GM23338 (cell line): ENCODE results near the gene PPP1R9B. TPM values are rescaled to one million over a fixed set of nuclear protein-coding genes. Genes with fewer than 3 reads are reported as not detected.
A peak's percentile ranks its signal among the peaks of the same experiment; 100 is the strongest.

Experiments used
- ATAC-seq: fragments of 200-7000 bp; cut with Tn5 transposase; 3 replicates; pipeline ENCODE4 v1.9.1; 2020
- DNase-seq: peaks from one replicate; pipeline ENCODE4 v3.0.0-alpha.2; 2015; ENCODE audit warnings: low spot score
- H2AFZ ChIP-seq: fragments of 200-600 bp; sonication (generic); 2 replicates; pipeline ENCODE4 v1.8.0; 2016; ENCODE audit warnings: antibody characterized with exemption, mild to moderate bottlenecking, moderate library complexity
- H3F3A ChIP-seq: fragments of 200-600 bp; sonication (generic); replicated peaks from 2 replicates; pipeline ENCODE4 v1.8.0; 2017; ENCODE audit warnings: antibody characterized with exemption, mixed run types, low read depth
- H3K27ac ChIP-seq: fragments of 200-600 bp; sonication (generic); 2 replicates; pipeline ENCODE4 v1.6.1; 2016; ENCODE audit warnings: low read depth
- H3K27me3 ChIP-seq: fragments of 200-600 bp; sonication (generic); 2 replicates; pipeline ENCODE4 v1.8.0; 2016; ENCODE audit warnings: mild to moderate bottlenecking, mixed run types, moderate library complexity; ENCODE audit not compliant: insufficient read depth
- H3K36me3 ChIP-seq: fragments of 200-600 bp; sonication (generic); 2 replicates; pipeline ENCODE4 v1.8.0; 2016; ENCODE audit warnings: mild to moderate bottlenecking; ENCODE audit not compliant: insufficient read depth
- H3K4me1 ChIP-seq: fragments of 200-600 bp; sonication (generic); 2 replicates; pipeline ENCODE4 v1.8.0; 2016; ENCODE audit warnings: mild to moderate bottlenecking, moderate library complexity; ENCODE audit not compliant: insufficient read depth
- H3K4me2 ChIP-seq: fragments of 200-600 bp; sonication (generic); 2 replicates; pipeline ENCODE4 v1.7.1; 2017; ENCODE audit warnings: mixed run types
- H3K4me3 ChIP-seq: fragments of 200-600 bp; sonication (generic); 2 replicates; pipeline ENCODE4 v1.6.1; 2016; ENCODE audit warnings: mixed run types
- H3K79me2 ChIP-seq: fragments of 200-600 bp; sonication (generic); replicated peaks from 2 replicates; pipeline ENCODE4 v1.8.0; 2017; ENCODE audit warnings: mild to moderate bottlenecking; ENCODE audit not compliant: insufficient read depth
- H3K9me2 ChIP-seq: fragments of 200-600 bp; sonication (generic); 2 replicates; pipeline ENCODE4 v1.8.0; 2017; ENCODE audit not compliant: insufficient read depth
- H4K20me1 ChIP-seq: fragments of 200-600 bp; sonication (generic); replicated peaks from 2 replicates; pipeline ENCODE4 v1.8.0; 2017; ENCODE audit warnings: mild to moderate bottlenecking; ENCODE audit not compliant: insufficient read depth
- H3K27ac Mint-ChIP-seq: 2 replicates; pipeline ENCODE4 v1.8.0; 2020; ENCODE audit warnings: inconsistent platforms, mild to moderate bottlenecking, moderate library complexity, mixed read lengths
- H3K27me3 Mint-ChIP-seq: 3 replicates; pipeline ENCODE4 v1.8.0; 2022; ENCODE audit warnings: low read depth, mild to moderate bottlenecking, moderate library complexity, mixed read lengths, inconsistent platforms; ENCODE audit not compliant: insufficient read depth, poor library complexity
- H3K36me3 Mint-ChIP-seq: 3 replicates; pipeline ENCODE4 v1.8.0; 2021; ENCODE audit warnings: low read depth, mild to moderate bottlenecking, inconsistent platforms, moderate library complexity, mixed read lengths
- H3K4me1 Mint-ChIP-seq: 3 replicates; pipeline ENCODE4 v1.8.0; 2020; ENCODE audit warnings: mild to moderate bottlenecking, inconsistent platforms, mixed read lengths
- H3K4me3 Mint-ChIP-seq: 3 replicates; pipeline ENCODE4 v1.8.0; 2021; ENCODE audit warnings: moderate library complexity, mild to moderate bottlenecking, inconsistent platforms, mixed read lengths
- H3K9me3 Mint-ChIP-seq: 3 replicates; pipeline ENCODE4 v1.8.0; 2020; ENCODE audit warnings: moderate library complexity, mild to moderate bottlenecking, inconsistent platforms, mixed read lengths
- CREB1 ChIP-seq: fragments of 250-450 bp; sonication (Bioruptor Pico); IDR thresholded peaks from 2 replicates; pipeline ENCODE4 v1.5.0; 2020; ENCODE audit warnings: low read depth, mild to moderate bottlenecking, moderate library complexity
- EZH2 ChIP-seq: fragments of 200-600 bp; sonication (generic); IDR thresholded peaks from one replicate; pipeline ENCODE4 v1.8.0; 2017; ENCODE audit warnings: antibody characterized with exemption, mild to moderate bottlenecking, low read depth; ENCODE audit not compliant: unreplicated experiment
- NANOG ChIP-seq: IDR thresholded peaks from 2 replicates; pipeline ENCODE4 v1.6.1; 2016; ENCODE audit warnings: antibody characterized with exemption, borderline replicate concordance
- POLR2AphosphoS5 ChIP-seq: IDR thresholded peaks from 2 replicates; pipeline ENCODE4 v1.6.1; 2016; ENCODE audit warnings: antibody characterized with exemption, low read depth
- polyA plus RNA-seq: library from polyadenylated mRNA; unstranded; fragments of >200 nt; fragmentation: Nextera tagmentation; extraction: Ambion mirVana; gene quantifications from 2 replicates; pipeline ENCODE4 v1.2.1, GENCODE V29; 2016
- total RNA-seq: library from RNA; depleted of rRNA; stranded (reverse); fragments of >200 nt; shearing (Covaris generic); gene quantifications from 2 replicates; pipeline ENCODE4 v1.2.3, GENCODE V29; 2014
- TF ChIP-seq, protein P1 (sequence below), 2 experiments: fragments of 200-600 bp in 1 of 2; sonication (generic) in 1 of 2; conservative IDR thresholded peaks; 2 replicates each; pipeline versions ENCODE4 v1.5.1 to v1.6.1; 2016 to 2017; ENCODE audit warnings: antibody characterized with exemption in 2 of 2, low read depth in 2 of 2, mild to moderate bottlenecking in 2 of 2, moderate library complexity in 1 of 2

The PPP1R9B gene
- total and polyA plus RNA-seq, 2 experiments from 2014 or later, result 2.1 to 10.5 TPM

DNA sequence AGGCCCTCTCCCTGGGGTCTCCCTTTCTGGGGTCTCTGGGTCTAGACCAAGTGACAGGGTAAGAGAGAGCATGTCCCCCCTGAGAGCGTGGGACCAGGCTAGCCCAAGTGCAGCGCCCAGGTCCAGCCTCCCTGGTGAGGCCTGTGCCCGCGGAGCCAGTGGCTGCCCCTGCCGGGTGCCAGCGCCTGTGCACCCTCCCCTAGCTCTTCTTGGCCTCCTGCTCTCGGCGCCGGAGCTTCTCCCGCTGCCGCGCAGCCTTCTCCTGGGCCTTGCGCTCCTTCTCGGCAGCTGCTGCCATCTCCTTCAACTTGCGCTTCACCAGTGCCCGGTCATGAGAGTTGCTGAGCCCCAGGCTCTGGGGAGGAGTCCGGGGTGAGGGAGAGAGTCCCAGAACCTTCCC, 37.8 kb downstream of the PPP1R9B start:
- H3K4me3 ChIP-seq, result no peak overlapping the region
- H3F3A ChIP-seq, result peaks cover 6% of the 10 kb centered on the region; the same call in 1 of the 2 replicates
- no peaks in the 10 kb centered on the region for H4K20me1 ChIP-seq
- no peak overlapping the region for H3K4me2 ChIP-seq
- no peaks in the 10 kb centered on the region for H3K36me3 ChIP-seq
- Mint-ChIP-seq H3K36me3 (peaks cover 4% of the 10 kb centered on the region; the same call in 2 of the 3 replicates), H3K27me3 (peaks cover 19% of the 10 kb centered on the region), H3K27ac (no peak overlapping the region), H3K4me1 (peaks cover 18% of the 10 kb centered on the region), H3K4me3 (no peak overlapping the region), H3K9me3 (no peaks in the 10 kb centered on the region)
- H3K27me3 ChIP-seq, result peaks cover 13% of the 10 kb centered on the region
- peaks cover 16% of the 10 kb centered on the region; the same call in 1 of the 2 replicates for H3K4me1 ChIP-seq
- H3K27ac ChIP-seq, result no peak overlapping the region
- no peak for TF ChIP-seq NANOG
- H3K79me2 ChIP-seq, result no peaks in the 10 kb centered on the region
- DNase-seq, result no peak
- no peaks in the 10 kb centered on the region for H3K9me2 ChIP-seq
- ATAC-seq, result no peak
- no peak overlapping the region for H2AFZ ChIP-seq

DNA sequence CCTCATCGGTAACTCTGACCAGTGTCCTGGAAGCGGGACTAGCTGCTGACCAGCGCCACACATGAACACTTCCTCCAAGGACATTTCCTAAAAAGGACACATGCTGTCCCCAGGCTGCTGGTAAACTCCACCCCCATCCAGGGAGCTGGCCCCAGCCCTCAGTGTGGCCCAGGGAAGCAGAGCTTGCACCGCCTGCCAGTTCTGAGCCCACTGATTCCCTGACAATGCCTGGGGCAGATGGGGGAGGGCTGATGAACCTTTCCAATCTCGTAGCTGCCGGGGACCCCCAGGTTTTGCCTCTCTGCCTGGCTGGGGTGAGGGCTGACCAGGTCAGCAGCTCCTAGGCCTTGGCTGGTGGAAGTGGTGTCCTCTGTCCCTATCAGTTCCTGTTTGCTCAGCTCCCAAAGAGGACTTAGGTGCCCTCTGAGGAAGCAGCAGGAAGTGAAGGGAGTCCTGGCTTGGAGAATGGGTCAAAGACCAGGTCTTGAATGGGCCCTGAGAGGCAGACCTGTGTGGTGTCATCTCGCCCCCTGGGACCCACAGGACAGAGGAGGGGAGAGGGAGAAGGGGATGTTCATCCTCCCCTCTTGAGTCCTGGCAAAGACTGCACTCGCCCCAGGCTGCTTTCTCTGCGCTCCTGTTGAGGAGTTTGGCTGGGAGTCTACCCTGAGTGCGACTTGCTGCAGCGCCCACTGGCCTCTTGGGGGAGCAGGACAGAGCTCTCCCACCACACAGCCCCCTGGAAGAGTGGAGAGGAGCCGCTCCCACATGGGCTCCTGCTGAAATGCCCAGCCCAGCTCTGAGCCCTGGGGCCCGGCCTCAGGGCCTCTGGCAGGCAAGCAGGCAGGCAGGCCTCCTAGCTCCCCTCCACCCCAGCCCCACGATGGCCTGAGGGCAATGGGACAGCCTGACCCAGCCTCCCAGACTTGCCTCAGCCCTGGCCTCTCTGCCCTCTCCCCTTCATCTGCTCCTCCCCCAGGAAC, 38.5 kb downstream of the PPP1R9B start:
- peaks cover 16% of the 10 kb centered on the region; the same call in 1 of the 2 replicates for H3K4me1 ChIP-seq
- H3K27me3 Mint-ChIP-seq, result peaks cover 18% of the 10 kb centered on the region
- H3K4me2 ChIP-seq, result no peak overlapping the region
- no peak overlapping the region for H3K4me3 ChIP-seq
- no peak for TF ChIP-seq EZH2
- no peaks in the 10 kb centered on the region for H3K9me3 Mint-ChIP-seq
- H4K20me1 ChIP-seq, result no peaks in the 10 kb centered on the region
- H3F3A ChIP-seq, result peaks cover 5% of the 10 kb centered on the region; the same call in 1 of the 2 replicates
- no peak overlapping the region for H3K4me3 Mint-ChIP-seq
- H3K4me1 Mint-ChIP-seq, result peaks cover 17% of the 10 kb centered on the region
- peaks cover 9% of the 10 kb centered on the region for H3K27me3 ChIP-seq
- no peaks in the 10 kb centered on the region for H3K36me3 ChIP-seq
- no peaks in the 10 kb centered on the region for H3K79me2 ChIP-seq
- DNase-seq (no peak), ATAC-seq (peak; percentile 27)
- H3K27ac ChIP-seq, result no peak overlapping the region
- H3K27ac Mint-ChIP-seq, result no peak overlapping the region
- no peak overlapping the region for H2AFZ ChIP-seq
- H3K36me3 Mint-ChIP-seq, result peaks cover 4% of the 10 kb centered on the region; the same call in 2 of the 3 replicates
- no peaks in the 10 kb centered on the region for H3K9me2 ChIP-seq

DNA sequence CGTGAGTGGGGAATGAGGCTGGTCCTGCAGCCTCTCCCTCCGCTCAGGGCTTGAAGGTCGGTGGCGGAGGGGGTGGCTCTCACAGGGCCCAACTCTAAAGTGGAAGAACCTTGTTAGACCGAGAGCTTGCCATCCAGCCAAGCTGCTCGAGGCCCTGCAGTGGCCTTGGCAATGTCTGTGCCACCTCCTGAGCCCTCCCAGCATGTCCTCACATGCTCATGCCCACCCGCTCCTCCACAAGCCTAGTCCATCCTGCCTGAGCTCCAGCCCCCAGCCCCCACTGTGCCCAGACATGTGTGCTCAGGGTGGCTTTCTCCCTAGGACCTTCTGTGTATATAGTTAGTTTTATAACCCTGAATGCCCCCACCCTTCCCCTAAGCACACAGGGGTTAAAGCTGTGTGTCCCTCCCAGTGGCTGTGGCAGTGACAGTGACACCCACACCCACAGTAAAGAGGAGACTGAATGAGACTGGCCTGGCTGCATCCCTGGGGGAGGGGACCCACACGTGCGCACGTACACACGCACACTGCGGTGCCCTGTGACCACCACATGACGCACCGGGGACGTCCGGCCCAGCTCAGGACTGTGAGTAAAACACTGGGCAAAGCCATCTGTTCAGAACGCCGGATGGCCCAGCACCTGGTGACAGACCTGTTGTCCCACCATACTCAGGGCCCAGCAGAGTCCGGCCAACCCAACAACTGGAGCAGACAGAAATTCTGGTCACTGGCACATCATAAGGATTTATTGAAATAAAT, 39.7 kb downstream of the PPP1R9B start:
- H3K27ac ChIP-seq, result no peak overlapping the region
- Mint-ChIP-seq H3K9me3 (no peaks in the 10 kb centered on the region), H3K4me3 (no peak overlapping the region), H3K36me3 (no peaks in the 10 kb centered on the region; the same call in 2 of the 3 replicates), H3K27me3 (peaks cover 10% of the 10 kb centered on the region), H3K27ac (peak overlapping the region; percentile 65; the same call in 1 of the 2 replicates), H3K4me1 (peaks cover 8% of the 10 kb centered on the region)
- H3K36me3 ChIP-seq, result no peaks in the 10 kb centered on the region
- no peak overlapping the region for H2AFZ ChIP-seq
- H3K9me2 ChIP-seq, result no peaks in the 10 kb centered on the region
- H3K4me1 ChIP-seq, result peaks cover 11% of the 10 kb centered on the region; the same call in 1 of the 2 replicates
- H3K4me2 ChIP-seq, result no peak overlapping the region
- ATAC-seq (no peak), DNase-seq (no peak)
- H3K79me2 ChIP-seq, result no peaks in the 10 kb centered on the region
- H4K20me1 ChIP-seq, result no peaks in the 10 kb centered on the region
- H3F3A ChIP-seq, result no peaks in the 10 kb centered on the region
- no peak overlapping the region for H3K4me3 ChIP-seq
- no peaks in the 10 kb centered on the region; the same call in 1 of the 2 replicates for H3K27me3 ChIP-seq
- no peak; the same call in 1 of the 2 replicates for TF ChIP-seq POLR2AphosphoS5
- no peak for TF ChIP-seq CREB1 (CRISPR knock-in tag)
- TF ChIP-seq, protein P1, sequence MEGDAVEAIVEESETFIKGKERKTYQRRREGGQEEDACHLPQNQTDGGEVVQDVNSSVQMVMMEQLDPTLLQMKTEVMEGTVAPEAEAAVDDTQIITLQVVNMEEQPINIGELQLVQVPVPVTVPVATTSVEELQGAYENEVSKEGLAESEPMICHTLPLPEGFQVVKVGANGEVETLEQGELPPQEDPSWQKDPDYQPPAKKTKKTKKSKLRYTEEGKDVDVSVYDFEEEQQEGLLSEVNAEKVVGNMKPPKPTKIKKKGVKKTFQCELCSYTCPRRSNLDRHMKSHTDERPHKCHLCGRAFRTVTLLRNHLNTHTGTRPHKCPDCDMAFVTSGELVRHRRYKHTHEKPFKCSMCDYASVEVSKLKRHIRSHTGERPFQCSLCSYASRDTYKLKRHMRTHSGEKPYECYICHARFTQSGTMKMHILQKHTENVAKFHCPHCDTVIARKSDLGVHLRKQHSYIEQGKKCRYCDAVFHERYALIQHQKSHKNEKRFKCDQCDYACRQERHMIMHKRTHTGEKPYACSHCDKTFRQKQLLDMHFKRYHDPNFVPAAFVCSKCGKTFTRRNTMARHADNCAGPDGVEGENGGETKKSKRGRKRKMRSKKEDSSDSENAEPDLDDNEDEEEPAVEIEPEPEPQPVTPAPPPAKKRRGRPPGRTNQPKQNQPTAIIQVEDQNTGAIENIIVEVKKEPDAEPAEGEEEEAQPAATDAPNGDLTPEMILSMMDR (conservative IDR thresholded peaks at IDR 0.05; ENCODE audit: low read depth in 2 of 2), result no peak
